Measurements from ENCODE around the gene LEPROT. TPM values are rescaled to one million over a fixed set of nuclear protein-coding genes. Genes with fewer than 3 reads are reported as not detected.

LEPROT gene
- total RNA-seq, result 43.8 and 53.0 TPM in 2 replicates

GRCh38 chr1:65420590-65421350, at the start of gene LEPROT, which contains the start of gene LEPR:
Gene LEPROT (plus strand): TSS chr1:65420668. CDS start chr1:65420725, 57 bp downstream.
Gene LEPR (plus strand): TSS chr1:65420668. CDS start chr1:65565566, 144,898 bp downstream.

Other genes with a start within 250 kb of the LEPROT start
- gene DNAJC6, start 111.1 kb upstream of the LEPROT start, total RNA-seq, result 3.0 and 4.7 TPM in 2 replicates
- gene LEPR, start within 50 bp of the LEPROT start, total RNA-seq, result 7.5 and 17.1 TPM in 2 replicates

Data from mesangial cell (primary cell).